Ammon's horn (tissue), 1 donor: ENCODE measurements around the gene EPC1.
A peak's percentile ranks its signal among the peaks of the same experiment; 100 is the strongest.

Source experiments
- DNase-seq: peaks from one replicate; pipeline ENCODE4 v3.0.0-alpha.2; 2016; ENCODE audit warnings: low spot score

EPC1 gene

GRCh38 chr10:32332299-32332750, 14.6 kb downstream of the EPC1 start:
- peak; percentile 42 for DNase-seq

DNA sequence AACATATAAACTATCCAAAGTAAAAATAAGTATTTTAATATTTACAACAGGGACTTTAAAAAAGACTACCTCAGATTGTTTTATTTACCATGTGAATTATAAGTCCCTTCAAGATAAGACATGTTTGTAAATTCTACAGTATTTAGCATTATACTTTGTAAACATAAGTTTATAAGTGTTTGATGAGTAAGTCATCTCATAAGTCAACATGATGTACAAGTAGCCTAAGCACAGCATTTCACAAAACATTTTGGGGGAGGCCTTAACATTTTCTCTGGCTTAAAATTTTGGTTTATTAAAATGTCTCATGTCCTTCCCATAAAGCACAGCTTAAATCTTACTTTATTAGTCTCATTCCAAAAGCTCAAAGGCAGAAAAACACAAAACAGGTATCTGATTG, 15.4 kb downstream of the EPC1 start:
- DNase-seq, result no peak

GRCh38 chr10:32330214-32330613, 16.7 kb downstream of the EPC1 start:
- DNase-seq, result no peak

DNA sequence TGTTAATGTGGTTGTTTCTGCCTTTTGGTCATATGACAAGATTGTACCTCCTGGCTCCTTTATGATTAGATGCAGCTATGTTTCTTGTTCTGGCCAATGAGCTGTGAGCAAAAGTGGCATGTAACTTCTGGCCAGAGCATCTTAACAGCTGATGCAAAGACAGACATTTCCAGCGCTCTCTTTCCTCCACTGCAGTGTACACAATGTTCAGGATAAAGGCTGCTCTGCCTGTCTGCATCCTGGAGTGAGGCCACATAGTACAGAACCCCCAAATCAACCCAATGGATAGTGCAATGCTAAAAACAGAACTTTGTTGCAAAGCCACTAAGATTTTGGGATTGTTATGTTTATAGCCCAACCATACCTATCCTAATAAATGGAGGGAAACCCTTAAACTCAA, 17.9 kb downstream of the EPC1 start:
- DNase-seq, result no peak

GRCh38 chr10:32328499-32328898, 18.5 kb downstream of the EPC1 start:
- DNase-seq, result no peak

DNA sequence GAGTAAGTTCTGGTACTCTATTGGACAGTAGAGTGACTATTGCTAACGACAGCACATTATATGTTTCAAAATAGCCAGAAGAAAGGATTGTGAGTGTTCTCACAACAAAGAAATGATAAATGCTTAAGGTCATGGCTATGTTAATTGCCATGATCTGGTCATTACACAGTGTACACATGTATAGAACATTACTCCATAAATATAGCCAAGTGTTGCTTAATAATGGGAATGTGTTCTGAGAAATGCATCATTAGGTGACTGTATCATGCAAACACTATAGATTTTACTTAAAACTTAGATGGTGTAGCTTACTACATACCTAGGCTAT, 19.6 kb downstream of the EPC1 start:
- DNase-seq, result no peak

DNA sequence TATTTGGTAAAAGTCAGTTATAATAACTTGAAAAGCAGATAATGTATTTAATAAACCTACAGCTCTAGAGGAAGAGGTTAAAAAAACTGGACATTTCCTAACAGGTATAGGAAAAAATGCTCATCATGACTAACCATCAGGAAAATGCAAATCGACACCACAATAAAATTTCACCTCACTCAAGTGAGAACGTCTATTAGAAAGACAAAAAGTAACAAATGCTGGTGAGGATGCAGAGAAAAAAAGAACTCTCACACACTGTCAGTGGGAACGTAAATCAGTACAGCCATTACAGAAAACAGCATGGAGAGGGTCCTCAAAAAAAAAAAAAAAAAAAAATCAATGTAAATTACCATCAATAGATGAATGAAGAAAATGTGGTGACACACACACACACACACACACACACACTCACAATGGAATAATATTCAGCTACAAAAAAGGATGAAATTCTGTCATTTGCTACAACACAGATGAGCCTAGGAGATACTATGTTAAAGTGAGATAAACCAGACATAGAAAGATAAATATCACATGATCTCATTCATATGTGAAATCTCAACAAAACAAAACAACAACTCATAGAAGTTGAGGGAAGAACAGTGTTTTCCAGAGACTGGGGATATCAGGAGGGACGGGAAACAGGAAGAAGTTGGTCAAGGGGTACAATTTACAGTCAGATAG, 20.1 kb downstream of the EPC1 start:
- DNase-seq, result no peak

- no peak for DNase-seq
Measured at GRCh38 chr10:32326119-32326518, 20.8 kb downstream of the EPC1 start.

- DNase-seq, result no peak
Measured at GRCh38 chr10:32323051-32323450, 23.9 kb downstream of the EPC1 start.

DNA sequence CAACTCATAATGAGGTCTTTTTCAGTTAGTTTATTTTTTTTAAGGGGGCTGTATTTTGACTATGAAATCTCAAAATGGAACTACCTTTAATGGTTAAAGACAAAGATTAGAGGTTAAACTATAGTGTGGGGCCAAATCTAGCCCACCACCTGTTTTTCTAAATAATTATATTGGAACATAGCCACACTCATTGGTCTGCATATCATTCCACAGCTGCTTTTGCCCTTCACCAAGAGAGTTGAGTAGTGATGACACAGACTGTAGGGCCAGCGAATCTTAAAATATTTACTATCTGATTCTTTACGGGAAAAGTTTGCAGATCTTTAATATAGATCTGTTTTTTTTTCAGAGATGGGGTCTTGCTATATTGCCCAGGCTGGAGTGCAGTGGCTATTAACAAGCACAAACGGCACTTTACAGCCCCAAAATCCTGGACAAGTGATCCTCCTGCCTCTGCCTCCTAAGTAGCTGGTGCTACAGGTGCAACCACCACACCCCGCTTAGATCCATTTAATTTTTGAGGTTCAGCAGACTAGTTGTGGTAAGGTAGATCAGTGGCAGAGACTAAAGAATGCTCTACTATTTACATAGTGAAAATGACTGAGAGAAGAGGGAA, 25.8 kb downstream of the EPC1 start:
- DNase-seq, result no peak

- DNase-seq, result peak; percentile 25
Measured at GRCh38 chr10:32318476-32318896, 28.5 kb downstream of the EPC1 start.

- DNase-seq, result no peak
Measured at GRCh38 chr10:32317795-32318357, 29.1 kb downstream of the EPC1 start.

DNA sequence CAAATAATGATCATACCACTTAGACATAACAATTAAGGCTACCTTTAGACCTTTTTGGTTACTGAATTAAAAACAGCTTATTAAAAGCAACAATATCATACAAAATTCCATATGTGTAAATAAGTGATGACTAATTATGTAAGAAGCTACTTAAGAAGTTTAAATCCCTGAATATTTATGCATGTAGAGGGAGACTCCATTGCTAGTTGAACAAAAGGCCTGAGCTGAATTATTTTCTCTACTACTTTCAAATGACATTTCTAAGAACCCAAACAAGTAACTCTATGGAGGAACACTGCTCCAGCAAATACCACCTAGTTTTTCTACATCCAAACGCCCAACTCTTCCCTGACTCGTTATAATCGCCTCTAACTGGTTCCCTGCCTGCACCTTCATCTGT, 31.5 kb downstream of the EPC1 start:
- DNase-seq, result no peak

GRCh38 chr10:32314588-32314987, 32.4 kb downstream of the EPC1 start:
- no peak for DNase-seq

- no peak for DNase-seq
Measured at GRCh38 chr10:32308027-32308603, 38.8 kb downstream of the EPC1 start.

DNA sequence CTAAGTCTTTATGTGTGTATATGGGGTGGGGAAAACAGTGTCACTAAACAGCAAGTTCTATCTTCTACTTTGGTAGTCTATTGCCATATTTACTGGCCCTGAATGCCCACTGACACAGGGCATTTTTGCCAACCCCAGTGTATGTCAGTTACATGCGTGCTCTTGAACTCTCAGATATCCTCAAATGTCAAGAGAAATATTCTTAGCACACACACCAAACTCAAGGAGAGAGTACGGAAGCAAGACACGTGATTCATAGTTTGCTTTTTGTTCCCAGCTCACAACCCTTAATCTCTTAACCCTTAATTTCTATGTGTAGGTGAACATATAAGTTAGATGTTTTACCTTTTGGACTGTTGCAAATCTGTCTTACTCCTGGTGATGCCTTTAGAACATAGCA, 39.3 kb downstream of the EPC1 start:
- DNase-seq, result no peak

- DNase-seq, result no peak
Measured at GRCh38 chr10:32299354-32299980, 47.5 kb downstream of the EPC1 start.

DNA sequence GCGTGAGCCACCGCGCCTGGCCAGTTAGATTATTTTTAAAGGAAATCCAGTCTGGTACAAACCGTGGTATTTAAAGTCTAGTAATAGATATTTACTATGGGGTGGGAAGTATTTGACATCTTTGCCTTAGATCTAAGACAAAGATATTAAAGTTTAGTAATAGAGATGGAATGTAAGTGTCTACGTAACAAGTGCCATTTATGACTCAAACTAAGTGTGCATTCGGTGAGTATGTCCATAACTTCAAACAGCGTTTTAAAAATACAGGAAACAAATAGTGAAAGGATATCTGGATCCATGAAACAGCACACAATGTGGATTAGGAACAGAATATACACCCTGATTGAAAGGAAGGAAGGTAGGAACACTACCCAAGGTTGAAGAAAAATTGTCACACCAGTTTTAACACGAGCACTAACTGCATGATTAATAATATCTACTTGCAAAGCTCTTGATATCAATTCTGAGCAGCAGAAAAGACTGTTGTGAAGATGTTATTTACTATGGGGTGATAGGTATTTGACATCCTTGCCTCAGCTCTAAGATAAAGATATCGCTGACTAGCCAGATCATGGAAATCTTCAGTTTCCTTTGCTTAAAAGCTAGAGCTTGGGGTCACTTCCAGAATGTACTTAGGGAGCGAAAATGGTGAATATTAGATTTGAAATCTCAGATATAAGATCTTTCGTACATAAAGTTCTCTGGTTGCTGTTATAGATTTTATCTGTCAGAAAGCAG, 48.7 kb downstream of the EPC1 start:
- DNase-seq, result no peak

GRCh38 chr10:32295027-32295426, 51.9 kb downstream of the EPC1 start:
- DNase-seq, result no peak

DNA sequence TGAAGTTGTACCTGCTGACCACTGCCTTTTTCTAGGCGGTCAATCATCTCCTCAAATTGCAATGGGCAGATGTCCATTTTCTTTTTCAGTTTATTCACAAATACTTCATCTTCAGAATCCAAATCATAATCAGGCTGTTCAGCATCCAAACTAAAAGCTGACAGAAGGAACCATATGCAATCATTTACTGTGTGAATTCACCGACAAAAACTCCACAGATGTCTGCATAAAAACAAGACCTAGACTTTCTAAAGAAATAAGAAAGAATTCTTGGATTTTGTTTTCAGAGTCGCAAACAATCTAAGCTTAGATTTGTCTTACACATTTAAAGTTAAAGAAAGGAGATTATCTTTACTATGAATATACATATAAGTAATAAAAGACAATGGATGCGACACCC, 53.4 kb downstream of the EPC1 start:
- no peak for DNase-seq

- no peak for DNase-seq
Measured at GRCh38 chr10:32279795-32280194, 67.2 kb downstream of the EPC1 start.

GRCh38 chr10:32273336-32273735, 73.6 kb downstream of the EPC1 start:
- DNase-seq, result no peak
